Osteocyte (in vitro differentiated cells): Measurements from ENCODE around the gene RPS6KA2. TPM values are rescaled to one million over a fixed set of nuclear protein-coding genes. Genes with fewer than 3 reads are reported as not detected.
"Not testable (repeated sequence)": the region's sequence is repeated elsewhere in the genome, so short reads cannot be mapped to it uniquely, and the experiment has no call there.

ENCODE experiments used
- DNase-seq: peaks from one replicate; pipeline ENCODE4 v3.0.0; 2021; ENCODE audit warnings: mixed read lengths; ENCODE audit not compliant: unreplicated experiment; ENCODE audit errors: extremely low spot score
- H3K27ac Mint-ChIP-seq: one replicate; pipeline ENCODE4 v1.8.0; 2021; ENCODE audit warnings: mild to moderate bottlenecking, mixed read lengths; ENCODE audit not compliant: unreplicated experiment
- H3K27me3 Mint-ChIP-seq: one replicate; pipeline ENCODE4 v1.8.0; 2021; ENCODE audit warnings: mixed read lengths; ENCODE audit not compliant: unreplicated experiment
- H3K36me3 Mint-ChIP-seq: one replicate; pipeline ENCODE4 v1.8.0; 2021; ENCODE audit warnings: mixed read lengths; ENCODE audit not compliant: unreplicated experiment
- H3K4me1 Mint-ChIP-seq: one replicate; pipeline ENCODE4 v1.8.0; 2021; ENCODE audit warnings: mixed read lengths; ENCODE audit not compliant: unreplicated experiment
- H3K4me3 Mint-ChIP-seq: one replicate; pipeline ENCODE4 v1.8.0; 2021; ENCODE audit warnings: mild to moderate bottlenecking, moderate library complexity, mixed read lengths; ENCODE audit not compliant: unreplicated experiment
- H3K9me3 Mint-ChIP-seq: one replicate; pipeline ENCODE4 v1.8.0; 2021; ENCODE audit warnings: mixed read lengths; ENCODE audit not compliant: unreplicated experiment
- total RNA-seq: library from RNA; stranded (reverse); gene quantifications from 2 replicates; pipeline ENCODE4 v1.2.1, GENCODE V29; 2021
- TF ChIP-seq, protein P1 (sequence below): fragments of 200-600 bp; sonication (generic); IDR thresholded peaks from 2 replicates; pipeline ENCODE4 v1.5.0; 2021; ENCODE audit warnings: antibody characterized with exemption, mild to moderate bottlenecking, moderate library complexity

RPS6KA2 gene
- total RNA-seq, 1 donor from 2014 or later, result 89.9 TPM

DNA sequence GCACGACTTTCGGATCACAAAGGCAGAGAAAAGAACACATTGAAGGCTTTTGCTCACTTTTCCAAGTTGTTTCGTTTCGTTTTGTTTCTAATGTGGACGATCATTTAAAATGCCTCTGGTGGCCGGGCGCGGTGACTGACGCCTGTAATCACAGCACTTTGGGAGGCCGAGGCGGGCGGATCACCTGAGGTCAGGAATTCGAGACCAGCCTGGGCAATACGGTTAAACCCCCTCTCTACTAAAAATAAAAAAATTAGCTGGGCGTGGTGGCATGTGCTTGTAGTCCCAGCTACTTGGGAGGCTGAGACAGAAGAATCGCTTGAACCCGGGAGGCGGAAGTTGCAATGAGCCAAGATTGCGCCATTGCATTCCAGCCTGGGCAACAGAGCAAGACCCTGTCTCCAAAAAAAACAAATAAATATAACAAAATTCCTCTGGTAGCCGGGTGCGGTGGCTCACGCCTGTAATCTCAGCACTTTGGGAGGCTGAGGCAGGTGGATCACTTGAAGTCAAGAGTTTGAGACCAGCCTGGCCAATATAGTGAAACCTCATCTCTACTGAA lies 243.2 kb downstream of the RPS6KA2 start:
- H3K9me3 Mint-ChIP-seq, DNase-seq, H3K36me3 Mint-ChIP-seq, H3K27me3 Mint-ChIP-seq: not testable (repeated sequence)
- TF ChIP-seq, protein P1, sequence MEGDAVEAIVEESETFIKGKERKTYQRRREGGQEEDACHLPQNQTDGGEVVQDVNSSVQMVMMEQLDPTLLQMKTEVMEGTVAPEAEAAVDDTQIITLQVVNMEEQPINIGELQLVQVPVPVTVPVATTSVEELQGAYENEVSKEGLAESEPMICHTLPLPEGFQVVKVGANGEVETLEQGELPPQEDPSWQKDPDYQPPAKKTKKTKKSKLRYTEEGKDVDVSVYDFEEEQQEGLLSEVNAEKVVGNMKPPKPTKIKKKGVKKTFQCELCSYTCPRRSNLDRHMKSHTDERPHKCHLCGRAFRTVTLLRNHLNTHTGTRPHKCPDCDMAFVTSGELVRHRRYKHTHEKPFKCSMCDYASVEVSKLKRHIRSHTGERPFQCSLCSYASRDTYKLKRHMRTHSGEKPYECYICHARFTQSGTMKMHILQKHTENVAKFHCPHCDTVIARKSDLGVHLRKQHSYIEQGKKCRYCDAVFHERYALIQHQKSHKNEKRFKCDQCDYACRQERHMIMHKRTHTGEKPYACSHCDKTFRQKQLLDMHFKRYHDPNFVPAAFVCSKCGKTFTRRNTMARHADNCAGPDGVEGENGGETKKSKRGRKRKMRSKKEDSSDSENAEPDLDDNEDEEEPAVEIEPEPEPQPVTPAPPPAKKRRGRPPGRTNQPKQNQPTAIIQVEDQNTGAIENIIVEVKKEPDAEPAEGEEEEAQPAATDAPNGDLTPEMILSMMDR, result peak; percentile 37
- H3K4me1 Mint-ChIP-seq, result peaks cover 16% of the 10 kb centered on the region
- peak overlapping the region; percentile 81 for H3K4me3 Mint-ChIP-seq
- H3K27ac Mint-ChIP-seq, result peak overlapping the region; percentile 89

DNA sequence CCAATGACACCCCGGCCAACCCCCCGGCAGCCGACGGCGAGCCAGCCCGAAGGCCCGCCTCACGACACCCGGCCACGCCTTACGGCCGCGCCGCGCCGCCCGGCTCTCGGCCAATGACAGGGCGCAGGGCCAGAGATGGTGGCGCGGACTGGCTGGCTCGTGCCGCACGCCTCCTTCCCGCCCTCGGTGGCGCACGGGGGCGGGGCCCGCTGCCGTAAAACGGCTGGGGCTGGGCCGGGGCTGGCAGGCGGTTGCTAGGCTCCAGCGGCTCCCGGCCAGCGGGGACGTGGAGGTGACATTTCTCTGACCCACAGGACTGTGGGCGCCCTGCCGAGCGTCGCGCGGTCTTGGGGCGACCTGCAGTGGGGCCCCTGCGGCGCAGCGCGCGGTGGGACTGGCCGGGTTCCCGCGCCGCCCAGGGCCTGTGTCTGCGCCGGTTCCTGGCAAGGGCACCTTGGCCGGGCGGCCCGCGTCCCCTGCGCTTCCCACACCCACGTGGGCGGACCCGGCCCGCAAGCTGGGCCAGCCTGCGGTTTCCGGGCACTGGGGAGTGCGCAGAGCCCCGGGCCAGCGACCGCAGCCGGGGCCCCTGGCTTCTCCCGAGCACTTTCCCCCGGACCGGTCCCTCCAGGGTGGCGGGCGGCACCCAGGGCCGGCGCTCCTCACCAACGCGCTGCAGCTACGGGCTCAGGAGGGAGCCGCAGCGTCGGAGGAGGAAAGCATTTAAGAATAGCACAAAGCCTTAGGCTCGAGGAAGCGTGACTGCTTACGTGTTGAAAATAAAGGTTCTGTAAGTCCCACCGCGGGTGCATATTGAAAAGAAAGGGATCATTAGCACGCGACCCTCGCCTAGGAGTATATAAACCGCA lies 243.9 kb downstream of the RPS6KA2 start, which contains the start of gene MPC1:
TSS of gene MPC1 (minus strand) at position 8 of the 869 bp plus-strand sequence. CDS start 64 bp downstream, outside the sequence.
- peak; percentile 99 for DNase-seq
- no peaks in the 10 kb centered on the region for H3K9me3 Mint-ChIP-seq
- H3K27me3 Mint-ChIP-seq, result no peaks in the 10 kb centered on the region
- TF ChIP-seq, protein P1, result no peak
- peaks cover 16% of the 10 kb centered on the region for H3K4me1 Mint-ChIP-seq
- H3K36me3 Mint-ChIP-seq, result no peaks in the 10 kb centered on the region
- peak within 1 kb of the TSS; percentile 89 for H3K27ac Mint-ChIP-seq
- H3K4me3 Mint-ChIP-seq, result peak within 1 kb of the TSS; percentile 89

DNA sequence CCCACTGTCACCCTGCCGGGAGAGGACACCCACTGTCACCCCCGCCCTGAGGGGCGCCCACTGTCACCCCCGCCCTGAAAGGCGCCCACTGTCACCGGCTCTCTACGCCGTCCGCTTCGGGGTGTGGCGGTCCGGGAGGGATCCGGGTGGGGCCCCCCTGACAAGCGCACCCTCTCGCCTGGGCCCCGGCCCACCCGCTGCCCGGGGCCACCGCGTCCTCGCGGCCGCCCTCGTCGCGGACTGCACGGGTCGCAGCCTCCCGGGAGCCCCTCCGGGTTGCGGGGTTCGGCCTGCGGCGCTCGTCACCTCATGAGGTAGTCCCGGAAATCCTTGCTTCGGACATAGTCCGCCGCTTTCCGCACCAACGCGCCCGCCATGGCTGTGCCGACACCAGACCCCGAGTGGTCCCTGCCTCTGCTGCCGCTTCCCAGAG lies 244.5 kb downstream of the RPS6KA2 start:
- TF ChIP-seq, protein P1, result no peak
- H3K4me3 Mint-ChIP-seq, result peak overlapping the region; percentile 89
- no peak for DNase-seq
- no peaks in the 10 kb centered on the region for H3K36me3 Mint-ChIP-seq
- H3K27me3 Mint-ChIP-seq, result no peaks in the 10 kb centered on the region
- H3K9me3 Mint-ChIP-seq, result no peaks in the 10 kb centered on the region
- peak overlapping the region; percentile 60 for H3K27ac Mint-ChIP-seq
- H3K4me1 Mint-ChIP-seq, result peaks cover 16% of the 10 kb centered on the region

DNA sequence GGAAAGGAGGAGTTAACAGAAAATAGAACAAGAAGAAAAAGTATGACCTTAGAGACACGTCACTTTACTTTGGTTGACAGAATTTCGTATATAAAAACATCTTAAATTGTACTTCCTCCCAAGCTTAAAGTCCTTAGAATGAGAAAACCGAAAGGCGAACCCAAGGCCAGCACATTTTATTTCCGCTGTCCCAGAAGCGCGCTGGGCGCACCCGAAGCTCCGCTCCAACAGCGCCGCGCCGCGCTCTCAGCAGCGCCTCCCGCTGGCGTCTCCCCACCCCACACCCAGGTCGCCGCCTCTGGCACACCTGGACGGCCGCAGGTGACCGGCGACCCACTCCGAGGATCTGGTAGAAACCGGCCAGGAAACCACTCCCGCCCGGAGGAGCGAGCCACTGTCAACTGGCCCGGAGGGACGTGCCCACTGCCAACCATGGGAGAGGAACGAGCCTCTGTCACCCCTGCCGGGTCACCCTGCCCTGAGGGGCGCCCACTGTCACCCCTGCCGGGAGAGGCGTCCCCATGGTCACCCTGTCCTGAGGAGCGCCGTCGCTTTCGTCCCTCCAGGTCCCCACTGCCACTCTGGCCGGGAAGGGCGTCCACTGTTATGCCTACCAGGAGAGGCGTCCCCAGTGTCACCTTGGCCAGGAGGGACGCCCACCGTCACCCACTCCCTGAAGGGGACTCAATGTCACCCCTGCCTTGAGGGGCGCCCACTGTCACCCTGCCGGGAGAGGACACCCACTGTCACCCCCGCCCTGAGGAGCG lies 245.1 kb downstream of the RPS6KA2 start:
- H3K4me1 Mint-ChIP-seq, result peaks cover 16% of the 10 kb centered on the region
- peak overlapping the region; percentile 60 for H3K27ac Mint-ChIP-seq
- no peaks in the 10 kb centered on the region for H3K27me3 Mint-ChIP-seq
- H3K9me3 Mint-ChIP-seq, result no peaks in the 10 kb centered on the region
- TF ChIP-seq, protein P1, result peak; percentile 82
- H3K36me3 Mint-ChIP-seq, result no peaks in the 10 kb centered on the region
- no peak for DNase-seq
- peak overlapping the region; percentile 89 for H3K4me3 Mint-ChIP-seq
